Measurements from ENCODE around the gene ABCG5. TPM values are rescaled to one million over a fixed set of nuclear protein-coding genes. Genes with fewer than 3 reads are reported as not detected.

Gene ABCG5
- total RNA-seq, 1 donor from 2014 or later = not detected

- no peak for TF ChIP-seq CTCF (conservative IDR thresholded peaks at IDR 0.05; ENCODE audit: low read depth, low read length)
- no peak overlapping the region for H3K4me3 ChIP-seq (ENCODE audit: low read depth, low read length)
- DNase-seq (ENCODE audit: low read depth) = no peak
Observed at GRCh38 chr2:43796206-43796605, 42.4 kb downstream of the ABCG5 start.

GRCh38 chr2:43794956-43795355, 43.7 kb downstream of the ABCG5 start:
- no peak for TF ChIP-seq CTCF (conservative IDR thresholded peaks at IDR 0.05; ENCODE audit: low read depth, low read length)
- DNase-seq (ENCODE audit: low read depth) = no peak

GRCh38 chr2:43792653-43793052, 46.0 kb downstream of the ABCG5 start:
- TF ChIP-seq CTCF (conservative IDR thresholded peaks at IDR 0.05; ENCODE audit: low read depth, low read length) = no peak
- peak; percentile 83 for DNase-seq (ENCODE audit: low read depth)
- no peak overlapping the region for H3K4me3 ChIP-seq (ENCODE audit: low read depth, low read length)

More at GRCh38 chr2:43794956-43795355, 43.7 kb downstream of the ABCG5 start:
- H3K4me3 ChIP-seq (ENCODE audit: low read depth, low read length) = no peak overlapping the region

- no peak for TF ChIP-seq CTCF (conservative IDR thresholded peaks at IDR 0.05; ENCODE audit: low read depth, low read length)
- DNase-seq (ENCODE audit: low read depth) = no peak
- no peak overlapping the region for H3K4me3 ChIP-seq (ENCODE audit: low read depth, low read length)
Observed at GRCh38 chr2:43791035-43791765, 47.4 kb downstream of the ABCG5 start.

GRCh38 chr2:43790147-43790546, 48.5 kb downstream of the ABCG5 start:
- H3K4me3 ChIP-seq (ENCODE audit: low read depth, low read length) = no peak overlapping the region
- no peak for TF ChIP-seq CTCF (conservative IDR thresholded peaks at IDR 0.05; ENCODE audit: low read depth, low read length)
- DNase-seq (ENCODE audit: low read depth) = no peak

GRCh38 chr2:43788646-43789045, 50.0 kb downstream of the ABCG5 start:
- DNase-seq (ENCODE audit: low read depth) = no peak
- TF ChIP-seq CTCF (conservative IDR thresholded peaks at IDR 0.05; ENCODE audit: low read depth, low read length) = no peak
- no peak overlapping the region for H3K4me3 ChIP-seq (ENCODE audit: low read depth, low read length)

GRCh38 chr2:43787895-43788294, 50.7 kb downstream of the ABCG5 start:
- no peak for TF ChIP-seq CTCF (conservative IDR thresholded peaks at IDR 0.05; ENCODE audit: low read depth, low read length)
- H3K4me3 ChIP-seq (ENCODE audit: low read depth, low read length) = no peak overlapping the region
- DNase-seq (ENCODE audit: low read depth) = no peak

Data from epithelial cell of proximal tubule (primary cell).